K562 (cell line): ENCODE data around the gene TFDP1. TPM values are rescaled to one million over a fixed set of nuclear protein-coding genes. Genes with fewer than 3 reads are reported as not detected.

ENCODE experiments used
- ATAC-seq: fragments of 200-7000 bp; cut with Tn5 transposase; 3 replicates; pipeline ENCODE4 v1.9.1; 2020; ENCODE audit warnings: moderate library complexity
- BruUV-seq: library from RNA; stranded (reverse); fragments of 400-500 nt; replicated peaks from 2 replicates; lab custom pipeline; 2021; lab: Mats Ljungman, UMichigan
- CTCF ChIA-PET: fragments of 300-600 bp; formaldehyde crosslinking; extraction: SDS; loops from one replicate; lab custom pipeline; 2021; ENCODE audit warnings: low intra/inter-chr PET ratio; lab: Yijun Ruan, JAX
- POLR2A ChIA-PET: fragments of 300-600, 350-650 bp; sonication (Branson Sonifier 250); formaldehyde crosslinking; extraction: SDS; loops from one replicate; lab custom pipeline; 2021; ENCODE audit warnings: antibody characterized with exemption, inconsistent platforms; lab: Yijun Ruan, JAX
- DNase-seq, 4 experiments: peaks; one replicate each; pipeline versions ENCODE4 v3.0.0 to v3.0.0-alpha.2; 2011 to 2018; ENCODE audit warnings: low spot score in 3 of 4, mixed read lengths in 3 of 4; ENCODE audit errors: extremely low read depth in 1 of 4
- FAIRE-seq: peaks from 2 replicates; lab custom pipeline; 2011; peaks lifted over from hg19 to GRCh38; lab: Jason Lieb, UNC
- H2AFZ ChIP-seq: 2 replicates; pipeline ENCODE4 v1.6.0; 2011; ENCODE audit warnings: low read depth, low read length, control low read depth, inconsistent platforms
- H3K27ac ChIP-seq: fragments of 200-600 bp; 3 replicates; pipeline ENCODE4 v1.8.0; 2011; ENCODE audit warnings: low read depth, mild to moderate bottlenecking, control low read depth, inconsistent platforms, low read length, moderate library complexity, mixed read lengths; ENCODE audit errors: extremely low read depth
- H3K27me3 ChIP-seq, 2 experiments: fragments of 300-600 bp in 1 of 2; 2 replicates in 1 of 2; 3 replicates in 1 of 2; pipeline versions ENCODE4 v1.6.0 to v1.8.0; 2011; ENCODE audit warnings: inconsistent platforms in 2 of 2, low read length in 2 of 2, mild to moderate bottlenecking in 1 of 2, mixed read lengths in 1 of 2, moderate library complexity in 1 of 2; ENCODE audit not compliant: control insufficient read depth in 2 of 2, insufficient read depth in 2 of 2
- H3K36me3 ChIP-seq: fragments of 300-600 bp; 3 replicates; pipeline ENCODE4 v1.8.0; 2011; ENCODE audit warnings: mild to moderate bottlenecking, low read length, inconsistent platforms; ENCODE audit not compliant: control insufficient read depth, insufficient read depth
- H3K4me1 ChIP-seq, 2 experiments: fragments of 200-600 bp in 1 of 2; replicated peaks in 1 of 2; 2 replicates in 1 of 2; 3 replicates in 1 of 2; pipeline versions ENCODE4 v1.5.1 to v1.8.0; 2011; ENCODE audit warnings: inconsistent platforms in 2 of 2, low read length in 2 of 2, mild to moderate bottlenecking in 1 of 2, mixed read lengths in 1 of 2, moderate library complexity in 1 of 2; ENCODE audit not compliant: control insufficient read depth in 2 of 2, insufficient read depth in 2 of 2
- H3K4me2 ChIP-seq: 2 replicates; pipeline ENCODE4 v1.6.1; 2011; ENCODE audit warnings: low read length, control low read depth, inconsistent platforms, mixed read lengths; ENCODE audit not compliant: insufficient read depth
- H3K4me3 ChIP-seq: fragments of 200-600 bp; sonication (generic), shearing (Covaris generic); 2 replicates; pipeline ENCODE4 v1.5.1; 2016; ENCODE audit warnings: control low read depth, inconsistent platforms
- H3K79me2 ChIP-seq: fragments of 200-600 bp; 3 replicates; pipeline ENCODE4 v1.8.0; 2011; ENCODE audit warnings: low read length, inconsistent platforms; ENCODE audit not compliant: control insufficient read depth, insufficient read depth
- H3K9ac ChIP-seq, 2 experiments: 2 replicates each; pipeline versions ENCODE4 v1.6.0 to v1.6.1; 2011; ENCODE audit warnings: low read depth in 2 of 2, low read length in 2 of 2, control low read depth in 1 of 2, inconsistent platforms in 1 of 2, mild to moderate bottlenecking in 1 of 2, mixed read lengths in 1 of 2; ENCODE audit not compliant: insufficient read depth in 1 of 2
- H3K9me1 ChIP-seq: one replicate; pipeline ENCODE4 v1.6.0; 2011; ENCODE audit warnings: inconsistent platforms, mild to moderate bottlenecking, low read length, moderate library complexity; ENCODE audit not compliant: control insufficient read depth, insufficient read depth
- H3K9me3 ChIP-seq: replicated peaks from 2 replicates; pipeline ENCODE4 v1.5.1; 2011; ENCODE audit warnings: low read depth, low read length, inconsistent platforms; ENCODE audit not compliant: control insufficient read depth, insufficient read depth
- H4K20me1 ChIP-seq: replicated peaks from 2 replicates; pipeline ENCODE4 v1.6.1; 2011; ENCODE audit warnings: low read length, inconsistent platforms, mixed read lengths; ENCODE audit not compliant: control insufficient read depth, insufficient read depth
- BMI1 ChIP-seq: fragments of 150-350 bp; IDR thresholded peaks from 2 replicates; pipeline ENCODE4 v1.6.1; 2014; ENCODE audit warnings: low read length
- ETV5 ChIP-seq: sonication (generic); formaldehyde crosslinking; IDR thresholded peaks from 2 replicates; pipeline ENCODE4 v1.4.0; 2020; ENCODE audit warnings: low read depth, mild to moderate bottlenecking, missing genetic modification reagents
- HDAC1 ChIP-seq, 2 experiments: fragments of 450-650 bp; IDR thresholded peaks; 2 replicates each; pipeline ENCODE4 v1.6.1; 2016 to 2017; ENCODE audit warnings: inconsistent platforms in 1 of 2, mild to moderate bottlenecking in 1 of 2, moderate library complexity in 1 of 2
- MTF1 ChIP-seq: fragments of 250-450 bp; sonication (Bioruptor Pico); IDR thresholded peaks from 2 replicates; pipeline ENCODE4 v1.9.0; 2021; ENCODE audit warnings: moderate library complexity, mild to moderate bottlenecking, inconsistent platforms, borderline replicate concordance
- NUFIP1 ChIP-seq: fragments of 450-650 bp; IDR thresholded peaks from 2 replicates; pipeline ENCODE4 v1.6.1; 2018; ENCODE audit not compliant: partially characterized antibody
- REST ChIP-seq, 2 experiments: fragments of 450-650 bp; formaldehyde crosslinking in 1 of 2; IDR thresholded peaks; 2 replicates each; pipeline versions ENCODE4 v1.4.0 to v1.6.1; 2014 to 2020; ENCODE audit warnings: mild to moderate bottlenecking in 2 of 2, borderline replicate concordance in 1 of 2, low read depth in 1 of 2
- TARDBP ChIP-seq: fragments of 450-650 bp; IDR thresholded peaks from 2 replicates; pipeline ENCODE4 v1.6.1; 2016
- THRAP3 ChIP-seq: fragments of 450-650 bp; IDR thresholded peaks from 2 replicates; pipeline ENCODE4 v1.6.1; 2016; ENCODE audit warnings: mild to moderate bottlenecking, inconsistent platforms, borderline replicate concordance
- TRIM24 ChIP-seq, 2 experiments: fragments of 450-650 bp; IDR thresholded peaks; 2 replicates each; pipeline ENCODE4 v1.6.1; 2016
- ZNF133 ChIP-seq: fragments of 250-450 bp; sonication (Bioruptor Pico); IDR thresholded peaks from 2 replicates; pipeline ENCODE4 v1.4.0; 2020; ENCODE audit warnings: mild to moderate bottlenecking
- ZNF143 ChIP-seq: sonication (generic); formaldehyde crosslinking; IDR thresholded peaks from 2 replicates; pipeline ENCODE4 v1.9.0; 2022; ENCODE audit warnings: mild to moderate bottlenecking, missing genetic modification reagents
- ZNF77 ChIP-seq: fragments of 250-450 bp; sonication (Bioruptor Pico); IDR thresholded peaks from 2 replicates; pipeline ENCODE4 v1.5.0; 2020
- WGBS: fragments of 100-300 bp; shearing (Covaris generic); methylation state at CpG from one replicate; pipeline ENCODE4 v1.1.6; 2016; ENCODE audit warnings: low coverage, mixed read lengths; ENCODE audit not compliant: insufficient coverage; ENCODE audit errors: missing lambda C conversion rate; 5-methylcytosine and 5-hydroxymethylcytosine counted together
- in situ Hi-C: fragments of 300-500 bp; cut with MboI; formaldehyde crosslinking; loops from 4 replicates; pipeline ENCODE4 v1.15.0; 2018; ENCODE audit warnings: inconsistent platforms, mixed read lengths
- intact Hi-C: fragments of 100-400 bp; cut with micrococcal nuclease; formaldehyde crosslinking; loops from 2 replicates; pipeline ENCODE4 v1.14.2; 2022
- polyA plus RNA-seq, 8 experiments: library from polyadenylated mRNA; depleted of rRNA in 4 of 8; stranded (reverse) in 5 of 8; unstranded in 3 of 8; fragments of >200 nt; fragmentation: Nextera tagmentation in 2 of 8; fragmentation: Illumina TruSeq in 1 of 8; extraction: Ambion mirVana in 2 of 8; extraction: Trizol in 1 of 8; gene quantifications; 2 replicates each; pipeline versions ENCODE4 v1.2.1 to v1.2.3, GENCODE V29; 2011 to 2014; ENCODE audit warnings: inconsistent platforms in 1 of 8, missing spikeins in 1 of 8
- total RNA-seq, 7 experiments: library from RNA; depleted of rRNA in 6 of 7; stranded (reverse); fragments of >200 nt in 6 of 7; fragmentation: Illumina TruSeq in 2 of 7; extraction: Trizol in 2 of 7; gene quantifications; 2 replicates each; pipeline versions ENCODE4 v1.2.1 to v1.2.3, GENCODE V29; 2011 to 2021; ENCODE audit warnings: low replicate concordance in 1 of 7
- TF ChIP-seq, protein P1 (sequence below): fragments of 250-450 bp; sonication (Bioruptor Pico); IDR thresholded peaks from 2 replicates; pipeline ENCODE4 v1.8.0; 2021; ENCODE audit warnings: moderate library complexity, mild to moderate bottlenecking, inconsistent platforms
- TF ChIP-seq, protein P2 (sequence below): fragments of 250-450 bp; sonication (Bioruptor Pico); IDR thresholded peaks from 2 replicates; pipeline ENCODE4 v1.4.0; 2020; ENCODE audit warnings: mild to moderate bottlenecking

TFDP1 gene
- total and polyA plus RNA-seq, 9 of the 15 experiments (the other 6 are each of a cell fraction or from before 2014, with no cell fraction given) = 33.8 to 145 (median 69.1) TPM

DNA sequence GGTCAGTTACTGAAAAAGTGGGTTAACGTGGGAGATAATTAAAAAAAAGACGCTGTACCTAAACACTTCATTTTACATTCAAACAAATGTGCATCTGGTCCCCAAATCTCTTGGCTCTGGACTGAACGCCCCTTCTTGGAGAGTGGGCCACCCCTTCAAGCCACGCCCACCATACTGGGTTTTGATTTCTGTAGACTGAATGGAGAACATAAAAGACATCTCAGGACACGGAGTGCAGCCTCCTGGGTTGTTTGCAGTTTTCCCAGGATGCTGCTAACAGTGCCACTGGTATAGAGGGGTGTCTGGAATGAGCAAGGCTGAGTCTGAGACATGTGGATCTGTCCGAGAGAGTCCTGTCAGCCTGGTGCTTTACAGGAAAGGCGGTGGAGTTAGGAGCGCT lies 10.6 kb downstream of the TFDP1 start:
- 94% methylated on average over 7 of the region's 8 CpGs for WGBS
- DNase-seq (no peak), ATAC-seq (no peak), FAIRE-seq (no peak)
- intact Hi-C loops = no loop called here
- no peaks in the 10 kb centered on the region for H3K27me3 ChIP-seq
- H3K4me2 ChIP-seq = no peak overlapping the region
- no peak overlapping the region for H3K9ac ChIP-seq
- ChIA-PET CTCF (no interaction called here), POLR2A (no interaction called here)
- no peaks in the 10 kb centered on the region for H3K9me1 ChIP-seq
- H4K20me1 ChIP-seq = 0 out of 2 replicates have a peak, but pooled peaks cover 3% of the 10 kb centered on the region
- H3K27ac ChIP-seq = no peak overlapping the region
- in situ Hi-C loops = no loop called here
- no peak overlapping the region for H3K4me3 ChIP-seq
- no TSS peak for BruUV-seq
- H3K36me3 ChIP-seq = peaks cover 72% of the 10 kb centered on the region; the same call in 2 of the 3 replicates
- no peak overlapping the region for H2AFZ ChIP-seq
- H3K79me2 ChIP-seq = peaks cover 85% of the 10 kb centered on the region
- peaks cover 5% of the 10 kb centered on the region; the same call in 1 of the 2 replicates for H3K9me3 ChIP-seq
- peaks cover 0 to 9% of the 10 kb centered on the region in 2 experiments; a peak in 2 of 5 replicates for H3K4me1 ChIP-seq
- TF ChIP-seq ZNF143 = no peak
- no peak for TF ChIP-seq TRIM24 (IDR thresholded peaks at IDR 0.05)
- TF ChIP-seq REST (IDR thresholded peaks at IDR 0.05; ENCODE audit: borderline replicate concordance) = no peak
- no peak for TF ChIP-seq REST (CRISPR knock-in tag; IDR thresholded peaks at IDR 0.05; ENCODE audit: low read depth)
- TF ChIP-seq ETV5 (CRISPR knock-in tag) = no peak
- TF ChIP-seq BMI1 = no peak
- TF ChIP-seq, protein P1, sequence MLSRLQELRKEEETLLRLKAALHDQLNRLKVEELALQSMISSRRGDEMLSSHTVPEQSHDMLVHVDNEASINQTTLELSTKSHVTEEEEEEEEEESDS (CRISPR knock-in tag) = no peak
- no peak for TF ChIP-seq MTF1 (CRISPR knock-in tag)
- TF ChIP-seq TARDBP = no peak
- no peak for TF ChIP-seq ZNF77
- TF ChIP-seq HDAC1 (IDR thresholded peaks at IDR 0.05) = no peak
- no peak for TF ChIP-seq NUFIP1
- TF ChIP-seq, protein P2, sequence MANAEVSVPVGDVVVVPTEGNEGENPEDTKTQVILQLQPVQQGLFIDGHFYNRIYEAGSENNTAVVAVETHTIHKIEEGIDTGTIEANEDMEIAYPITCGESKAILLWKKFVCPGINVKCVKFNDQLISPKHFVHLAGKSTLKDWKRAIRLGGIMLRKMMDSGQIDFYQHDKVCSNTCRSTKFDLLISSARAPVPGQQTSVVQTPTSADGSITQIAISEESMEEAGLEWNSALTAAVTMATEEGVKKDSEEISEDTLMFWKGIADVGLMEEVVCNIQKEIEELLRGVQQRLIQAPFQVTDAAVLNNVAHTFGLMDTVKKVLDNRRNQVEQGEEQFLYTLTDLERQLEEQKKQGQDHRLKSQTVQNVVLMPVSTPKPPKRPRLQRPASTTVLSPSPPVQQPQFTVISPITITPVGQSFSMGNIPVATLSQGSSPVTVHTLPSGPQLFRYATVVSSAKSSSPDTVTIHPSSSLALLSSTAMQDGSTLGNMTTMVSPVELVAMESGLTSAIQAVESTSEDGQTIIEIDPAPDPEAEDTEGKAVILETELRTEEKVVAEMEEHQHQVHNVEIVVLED (CRISPR knock-in tag) = no peak
- no peak for TF ChIP-seq ZNF133
- TF ChIP-seq THRAP3 = no peak
